ENCODE data around the gene TPSB2. TPM values are rescaled to one million over a fixed set of nuclear protein-coding genes. Genes with fewer than 3 reads are reported as not detected.
"Not testable (repeated sequence)": the region's sequence is repeated elsewhere in the genome, so short reads cannot be mapped to it uniquely, and the experiment has no call there.

The TPSB2 gene
- total RNA-seq, 1 donor from 2014 or later = not detected

- DNase-seq (ENCODE audit: low read depth) (no peak), FAIRE-seq (no peak)
- no peak overlapping the region for H3K4me3 ChIP-seq (ENCODE audit: low read depth, low read length)
- TF ChIP-seq CTCF (IDR thresholded peaks at IDR 0.05; ENCODE audit: insufficient read depth, low read length, severe bottlenecking) = no peak
- H3K36me3 ChIP-seq (ENCODE audit: control insufficient read depth, insufficient read depth, low read length) = no peaks in the 10 kb centered on the region
- H3K27me3 ChIP-seq (ENCODE audit: control insufficient read depth, insufficient read depth, low read length) = no peaks in the 10 kb centered on the region
Measured at GRCh38 chr16:1245452-1246020, 15.6 kb upstream of the TPSB2 start.

DNA sequence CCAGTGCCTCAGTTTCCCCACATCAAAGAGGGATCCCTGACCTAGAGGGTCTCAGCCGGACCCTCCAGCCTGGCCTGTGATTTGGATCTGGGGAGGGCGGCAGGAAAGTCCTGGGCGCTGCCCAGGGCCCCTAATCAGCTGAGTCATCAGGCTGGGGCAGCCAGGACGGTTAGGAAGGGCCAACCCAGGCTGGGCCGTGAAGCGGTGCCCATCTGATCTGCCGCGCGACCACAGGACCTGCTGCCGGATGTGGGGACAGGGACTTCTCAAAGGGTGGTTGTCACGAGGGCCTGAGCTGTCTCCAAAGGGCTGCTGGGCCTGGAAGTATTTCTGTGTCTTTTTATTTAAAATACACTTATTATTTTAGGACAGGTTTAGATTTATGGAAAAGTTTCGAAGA is 14.9 kb upstream of the TPSB2 start:
- no peak for TF ChIP-seq CTCF (IDR thresholded peaks at IDR 0.05; ENCODE audit: insufficient read depth, low read length, severe bottlenecking)
- no peak overlapping the region for H3K4me3 ChIP-seq (ENCODE audit: low read depth, low read length)
- no peak for FAIRE-seq
- no peaks in the 10 kb centered on the region for H3K27me3 ChIP-seq (ENCODE audit: control insufficient read depth, insufficient read depth, low read length)
- no peak for DNase-seq (ENCODE audit: low read depth)
- H3K36me3 ChIP-seq (ENCODE audit: control insufficient read depth, insufficient read depth, low read length) = no peaks in the 10 kb centered on the region

- not testable (repeated sequence) for H3K27me3 ChIP-seq (ENCODE audit: control insufficient read depth, insufficient read depth, low read length); DNase-seq (ENCODE audit: low read depth); H3K36me3 ChIP-seq (ENCODE audit: control insufficient read depth, insufficient read depth, low read length); FAIRE-seq; H3K4me3 ChIP-seq (ENCODE audit: low read depth, low read length)
Measured at GRCh38 chr16:1243907-1244850, 14.2 kb upstream of the TPSB2 start.

DNA sequence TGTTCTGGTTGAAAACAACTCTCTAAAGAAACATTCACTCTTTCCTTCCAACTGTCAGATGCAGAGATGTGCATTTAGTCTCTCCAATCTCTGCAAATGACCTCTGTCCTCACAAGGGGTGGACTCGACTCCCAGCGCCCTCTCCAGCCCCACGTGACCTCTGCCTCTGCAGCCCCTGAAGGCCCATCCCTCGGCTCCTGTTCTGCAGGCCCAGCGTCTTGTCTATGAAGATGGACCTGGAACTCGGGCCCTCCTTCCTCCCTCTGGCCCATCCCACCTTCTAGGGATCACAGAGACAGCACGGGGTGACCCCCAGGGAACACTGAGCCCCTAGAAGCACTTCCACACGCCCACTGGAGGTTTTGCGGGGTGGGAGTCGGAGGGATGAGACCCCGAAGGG is 13.4 kb upstream of the TPSB2 start:
- not testable (repeated sequence) for H3K36me3 ChIP-seq (ENCODE audit: control insufficient read depth, insufficient read depth, low read length); DNase-seq (ENCODE audit: low read depth); H3K27me3 ChIP-seq (ENCODE audit: control insufficient read depth, insufficient read depth, low read length); H3K4me3 ChIP-seq (ENCODE audit: low read depth, low read length); FAIRE-seq

- H3K36me3 ChIP-seq (ENCODE audit: control insufficient read depth, insufficient read depth, low read length); DNase-seq (ENCODE audit: low read depth); FAIRE-seq; H3K4me3 ChIP-seq (ENCODE audit: low read depth, low read length); H3K27me3 ChIP-seq (ENCODE audit: control insufficient read depth, insufficient read depth, low read length): not testable (repeated sequence)
Measured at GRCh38 chr16:1241081-1241480, 11.1 kb upstream of the TPSB2 start.

- H3K4me3 ChIP-seq (ENCODE audit: low read depth, low read length); FAIRE-seq; H3K36me3 ChIP-seq (ENCODE audit: control insufficient read depth, insufficient read depth, low read length); H3K27me3 ChIP-seq (ENCODE audit: control insufficient read depth, insufficient read depth, low read length); DNase-seq (ENCODE audit: low read depth): not testable (repeated sequence)
Measured at GRCh38 chr16:1240436-1240835, 10.5 kb upstream of the TPSB2 start, which contains the start of gene TPSAB1. Gene TPSAB1 (plus strand): TSS chr16:1240705. CDS start chr16:1240939, 234 bp downstream.

GRCh38 chr16:1239575-1239974 is 9.6 kb upstream of the TPSB2 start:
- DNase-seq (ENCODE audit: low read depth) = not testable (repeated sequence)

GRCh38 chr16:1238909-1239308 is 8.9 kb upstream of the TPSB2 start:
- not testable (repeated sequence) for H3K4me3 ChIP-seq (ENCODE audit: low read depth, low read length); FAIRE-seq; H3K36me3 ChIP-seq (ENCODE audit: control insufficient read depth, insufficient read depth, low read length); DNase-seq (ENCODE audit: low read depth); H3K27me3 ChIP-seq (ENCODE audit: control insufficient read depth, insufficient read depth, low read length)

More at GRCh38 chr16:1239575-1239974, 9.6 kb upstream of the TPSB2 start:
- H3K36me3 ChIP-seq (ENCODE audit: control insufficient read depth, insufficient read depth, low read length); H3K4me3 ChIP-seq (ENCODE audit: low read depth, low read length); H3K27me3 ChIP-seq (ENCODE audit: control insufficient read depth, insufficient read depth, low read length); FAIRE-seq: not testable (repeated sequence)

All from bronchial epithelial cell (primary cell).